Keratinocyte (primary cell): ENCODE measurements around the gene CCDC33. TPM values are rescaled to one million over a fixed set of nuclear protein-coding genes. Genes with fewer than 3 reads are reported as not detected.

Experiments used
- DNase-seq: peaks from one replicate; pipeline ENCODE4 v3.0.0-alpha.2; 2011; ENCODE audit warnings: low read depth, missing footprints, low spot score
- FAIRE-seq: peaks from 2 replicates; lab custom pipeline; 2011; peaks lifted over from hg19 to GRCh38; lab: Jason Lieb, UNC
- H2AFZ ChIP-seq: 2 replicates; pipeline ENCODE4 v1.6.0; 2012; ENCODE audit warnings: low read length, control low read depth, inconsistent platforms; ENCODE audit not compliant: control insufficient read depth
- H3K27ac ChIP-seq: 2 replicates; pipeline ENCODE4 v1.5.1; 2011; ENCODE audit warnings: low read length; ENCODE audit not compliant: control insufficient read depth, insufficient read depth
- H3K27me3 ChIP-seq: 3 replicates; pipeline ENCODE4 v1.6.0; 2011; ENCODE audit warnings: low read length; ENCODE audit not compliant: control insufficient read depth, insufficient read depth; ENCODE audit errors: extremely low read depth
- H3K36me3 ChIP-seq, 2 experiments: 2 replicates in 1 of 2; 3 replicates in 1 of 2; pipeline ENCODE4 v1.5.1; 2011; ENCODE audit warnings: low read length in 2 of 2, mild to moderate bottlenecking in 1 of 2; ENCODE audit not compliant: control insufficient read depth in 2 of 2, insufficient read depth in 2 of 2; ENCODE audit errors: extremely low read depth in 1 of 2
- H3K4me1 ChIP-seq: 3 replicates; pipeline ENCODE4 v1.5.1; 2011; ENCODE audit warnings: low read length; ENCODE audit not compliant: control insufficient read depth, insufficient read depth; ENCODE audit errors: extremely low read depth
- H3K4me2 ChIP-seq: 3 replicates; pipeline ENCODE4 v1.6.0; 2011; ENCODE audit warnings: low read depth, low read length; ENCODE audit not compliant: control insufficient read depth, insufficient read depth; ENCODE audit errors: extremely low read depth
- H3K4me3 ChIP-seq, 3 experiments: fragments of 200-600 bp in 1 of 3; sonication (generic) in 1 of 3; 2 replicates in 2 of 3; 3 replicates in 1 of 3; pipeline ENCODE4 v1.5.1; 2011 to 2016; ENCODE audit warnings: low read length in 3 of 3, mild to moderate bottlenecking in 3 of 3, control low read depth in 2 of 3, inconsistent platforms in 1 of 3, low read depth in 1 of 3, mixed read lengths in 1 of 3, mixed run types in 1 of 3, moderate library complexity in 1 of 3; ENCODE audit not compliant: control insufficient read depth in 2 of 3, insufficient read depth in 2 of 3; ENCODE audit errors: extremely low read depth in 1 of 3
- H3K79me2 ChIP-seq: 2 replicates; pipeline ENCODE4 v1.6.0; 2012; ENCODE audit warnings: low read length; ENCODE audit not compliant: control insufficient read depth, insufficient read depth
- H3K9ac ChIP-seq: 3 replicates; pipeline ENCODE4 v1.6.0; 2011; ENCODE audit warnings: low read length; ENCODE audit not compliant: control insufficient read depth, insufficient read depth; ENCODE audit errors: extremely low read depth
- H3K9me1 ChIP-seq: 3 replicates; pipeline ENCODE4 v1.6.0; 2011; ENCODE audit warnings: low read length; ENCODE audit not compliant: control insufficient read depth, insufficient read depth; ENCODE audit errors: extremely low read depth
- H3K9me3 ChIP-seq: 2 replicates; pipeline ENCODE4 v1.5.1; 2012; ENCODE audit warnings: low read depth, low read length; ENCODE audit not compliant: control insufficient read depth
- H4K20me1 ChIP-seq: 3 replicates; pipeline ENCODE4 v1.6.0; 2011; ENCODE audit warnings: low read length; ENCODE audit not compliant: control insufficient read depth, insufficient read depth; ENCODE audit errors: extremely low read depth
- EZH2 ChIP-seq: IDR thresholded peaks from one replicate; pipeline ENCODE4 v1.6.1; 2012; ENCODE audit warnings: inconsistent platforms, mild to moderate bottlenecking, low read length, moderate library complexity
- dilution Hi-C: fragments of 300-500 bp; cut with MboI; formaldehyde crosslinking; loops from one replicate; pipeline ENCODE4 v1.7.0; 2020; ENCODE audit warnings: low sequenced_read_pairs; ENCODE audit not compliant: extremely low pct_ligation_motif_present
- polyA plus RNA-seq, 5 experiments: library from polyadenylated mRNA; depleted of rRNA in 3 of 5; stranded (reverse) in 3 of 5; stranded (forward) in 1 of 5; unstranded in 1 of 5; fragments of >200 nt; gene quantifications; 1 replicate in 1 of 5; 2 replicates in 3 of 5; 3 replicates in 1 of 5; pipeline versions ENCODE4 v1.2.1 to v1.2.3, GENCODE V29; 2011 to 2012; ENCODE audit warnings: missing spikeins in 2 of 5, low read depth in 1 of 5, low replicate concordance in 1 of 5
- TF ChIP-seq, protein P1 (sequence below), 3 experiments: IDR thresholded peaks in 1 of 3; conservative IDR thresholded peaks in 1 of 3; optimal IDR thresholded peaks in 1 of 3; 2 replicates in 2 of 3; 3 replicates in 1 of 3; pipeline versions ENCODE3 to v1.5.1; 2011; ENCODE audit warnings: low read length in 3 of 3, mild to moderate bottlenecking in 3 of 3, moderate library complexity in 2 of 3, control low read depth in 1 of 3, inconsistent platforms in 1 of 3; ENCODE audit not compliant: insufficient read depth in 2 of 3; ENCODE audit errors: extremely low read depth in 1 of 3

Gene CCDC33
- polyA plus RNA-seq, 1 donor (not counting 4 experiments of a cell fraction or from before 2014, with no cell fraction given), result not detected

DNA sequence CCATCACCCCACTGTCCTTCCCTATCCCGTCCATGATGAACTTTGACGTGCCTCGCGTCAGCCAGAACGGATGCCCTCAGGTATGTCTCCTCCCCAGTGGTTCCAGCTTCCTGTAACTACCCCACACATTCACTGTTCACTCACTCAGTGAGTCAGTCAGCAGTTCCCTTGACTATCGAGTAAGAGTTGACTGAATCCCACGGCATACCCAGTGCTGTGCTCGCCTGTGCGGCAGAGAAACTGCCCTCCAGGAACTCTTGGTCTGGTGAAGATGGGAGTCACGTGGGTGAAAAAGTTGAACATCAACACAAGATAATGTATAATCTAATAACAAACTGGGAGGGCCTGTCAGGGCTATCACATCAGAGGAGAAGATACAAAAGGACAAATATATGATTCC lies 36.7 kb downstream of the CCDC33 start:
- H3K9me3 ChIP-seq, result no peaks in the 10 kb centered on the region
- DNase-seq, result no peak
- dilution Hi-C loops, result no loop called here
- H3K27ac ChIP-seq, result no peak overlapping the region
- H3K4me1 ChIP-seq, result no peaks in the 10 kb centered on the region
- no peak overlapping the region for H3K4me3 ChIP-seq
- peaks cover 28% of the 10 kb centered on the region for H3K27me3 ChIP-seq
- H2AFZ ChIP-seq, result no peak overlapping the region
- TF ChIP-seq, protein P1, sequence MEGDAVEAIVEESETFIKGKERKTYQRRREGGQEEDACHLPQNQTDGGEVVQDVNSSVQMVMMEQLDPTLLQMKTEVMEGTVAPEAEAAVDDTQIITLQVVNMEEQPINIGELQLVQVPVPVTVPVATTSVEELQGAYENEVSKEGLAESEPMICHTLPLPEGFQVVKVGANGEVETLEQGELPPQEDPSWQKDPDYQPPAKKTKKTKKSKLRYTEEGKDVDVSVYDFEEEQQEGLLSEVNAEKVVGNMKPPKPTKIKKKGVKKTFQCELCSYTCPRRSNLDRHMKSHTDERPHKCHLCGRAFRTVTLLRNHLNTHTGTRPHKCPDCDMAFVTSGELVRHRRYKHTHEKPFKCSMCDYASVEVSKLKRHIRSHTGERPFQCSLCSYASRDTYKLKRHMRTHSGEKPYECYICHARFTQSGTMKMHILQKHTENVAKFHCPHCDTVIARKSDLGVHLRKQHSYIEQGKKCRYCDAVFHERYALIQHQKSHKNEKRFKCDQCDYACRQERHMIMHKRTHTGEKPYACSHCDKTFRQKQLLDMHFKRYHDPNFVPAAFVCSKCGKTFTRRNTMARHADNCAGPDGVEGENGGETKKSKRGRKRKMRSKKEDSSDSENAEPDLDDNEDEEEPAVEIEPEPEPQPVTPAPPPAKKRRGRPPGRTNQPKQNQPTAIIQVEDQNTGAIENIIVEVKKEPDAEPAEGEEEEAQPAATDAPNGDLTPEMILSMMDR (optimal IDR thresholded peaks at IDR 0.05 in 1 of 3, IDR thresholded peaks at IDR 0.05 in 1 of 3, conservative IDR thresholded peaks at IDR 0.05 in 1 of 3; ENCODE audit: extremely low read depth in 1 of 3, insufficient read depth in 2 of 3, low read length in 3 of 3), result no peak
- no peak for TF ChIP-seq EZH2
- no peaks in the 10 kb centered on the region for H3K9me1 ChIP-seq
- no peaks in the 10 kb centered on the region for H3K79me2 ChIP-seq
- H4K20me1 ChIP-seq, result no peaks in the 10 kb centered on the region
- no peaks in the 10 kb centered on the region for H3K36me3 ChIP-seq
- no peak overlapping the region for H3K9ac ChIP-seq
- FAIRE-seq, result no peak
- H3K4me2 ChIP-seq, result no peak overlapping the region

DNA sequence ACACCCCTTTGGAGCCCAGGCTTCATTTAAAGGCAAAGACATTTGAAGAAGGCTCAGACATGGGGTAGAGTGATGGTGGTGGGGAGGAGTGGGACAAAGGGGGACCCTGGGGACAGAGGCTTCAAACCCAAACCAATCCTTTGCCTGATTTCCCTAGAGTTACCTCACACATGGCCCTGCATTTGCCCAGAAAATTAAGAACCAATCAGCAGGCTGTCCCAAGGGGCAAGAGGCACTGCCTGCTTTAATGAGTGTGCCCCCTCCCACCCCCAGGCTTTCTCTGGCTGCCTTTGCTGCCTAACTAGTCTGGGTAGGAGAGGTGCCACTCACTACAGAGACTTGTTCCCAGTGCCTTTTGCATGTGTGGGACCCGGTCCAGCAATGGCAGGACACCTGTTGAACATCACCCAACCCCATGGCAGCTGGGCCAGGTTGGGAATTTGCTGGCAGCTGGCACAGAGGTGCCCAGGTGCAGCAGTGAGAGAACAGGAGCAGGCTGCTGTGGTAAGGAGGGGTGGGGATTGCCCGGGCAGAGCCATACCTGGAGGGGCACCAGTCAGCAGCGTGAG lies 38.4 kb downstream of the CCDC33 start:
- H2AFZ ChIP-seq, result no peak overlapping the region
- H3K4me1 ChIP-seq, result no peaks in the 10 kb centered on the region
- no peaks in the 10 kb centered on the region for H3K36me3 ChIP-seq
- H3K9me3 ChIP-seq, result no peaks in the 10 kb centered on the region
- FAIRE-seq, result no peak
- peaks cover 30% of the 10 kb centered on the region for H3K27me3 ChIP-seq
- no peaks in the 10 kb centered on the region for H3K9me1 ChIP-seq
- dilution Hi-C loops, result no loop called here
- DNase-seq, result no peak
- no peak overlapping the region for H3K4me2 ChIP-seq
- H3K9ac ChIP-seq, result no peak overlapping the region
- TF ChIP-seq EZH2, result no peak
- TF ChIP-seq, protein P1 (optimal IDR thresholded peaks at IDR 0.05 in 1 of 3, IDR thresholded peaks at IDR 0.05 in 1 of 3, conservative IDR thresholded peaks at IDR 0.05 in 1 of 3; ENCODE audit: extremely low read depth in 1 of 3, insufficient read depth in 2 of 3, low read length in 3 of 3), result no peak
- H3K79me2 ChIP-seq, result no peaks in the 10 kb centered on the region
- no peak overlapping the region for H3K27ac ChIP-seq
- no peaks in the 10 kb centered on the region for H4K20me1 ChIP-seq
- H3K4me3 ChIP-seq, result no peak overlapping the region
